HEK293 (cell line): ENCODE results near the gene SNCG.

Source experiments
- CTCF ChIA-PET: fragments of 350-600 bp; formaldehyde crosslinking; extraction: SDS; loops from one replicate; lab custom pipeline; 2021; ENCODE audit warnings: antibody characterized with exemption; lab: Yijun Ruan, JAX
- POLR2A ChIA-PET: fragments of 300-600 bp; formaldehyde crosslinking; extraction: SDS; loops from one replicate; lab custom pipeline; 2020; ENCODE audit warnings: antibody characterized with exemption, inconsistent platforms; lab: Yijun Ruan, JAX
- H3K27ac ChIP-seq: fragments of 200-500 bp; sonication (Bioruptor generic); 2 replicates; pipeline ENCODE4 v1.5.1; 2014; ENCODE audit warnings: low read depth, low read length, control low read depth, inconsistent platforms; ENCODE audit errors: extremely low read depth
- H3K36me3 ChIP-seq, 2 experiments: fragments of 200-500 bp in 1 of 2; sonication (Bioruptor generic) in 1 of 2; 1 replicate in 1 of 2; 2 replicates in 1 of 2; pipeline ENCODE4 v1.5.1; 2014 to 2017; ENCODE audit warnings: inconsistent platforms in 2 of 2, low read length in 2 of 2; ENCODE audit not compliant: control insufficient read depth in 2 of 2, insufficient read depth in 1 of 2
- H3K4me1 ChIP-seq: fragments of 200-500 bp; sonication (Bioruptor generic); 2 replicates; pipeline ENCODE4 v1.5.1; 2014; ENCODE audit warnings: mild to moderate bottlenecking, low read length, inconsistent platforms; ENCODE audit not compliant: control insufficient read depth, insufficient read depth
- H3K4me3 ChIP-seq: 2 replicates; pipeline ENCODE4 v1.5.1; 2011; ENCODE audit warnings: low read depth, mild to moderate bottlenecking, control low read depth, low read length, moderate library complexity
- H3K9me3 ChIP-seq: fragments of 200-500 bp; sonication (Bioruptor generic); 2 replicates; pipeline ENCODE4 v1.5.1; 2014; ENCODE audit warnings: low read depth, low read length, inconsistent platforms; ENCODE audit not compliant: control insufficient read depth, insufficient read depth
- INSM2 ChIP-seq: fragments of 450-650 bp; formaldehyde crosslinking; IDR thresholded peaks from 2 replicates; pipeline ENCODE4 v1.5.1; 2016; ENCODE audit warnings: missing biosample characterization, missing genetic modification characterization
- KLF8 ChIP-seq: fragments of 450-650 bp; formaldehyde crosslinking; IDR thresholded peaks from 2 replicates; pipeline ENCODE4 v1.5.1; 2016; ENCODE audit warnings: missing biosample characterization, missing genetic modification characterization
- OSR2 ChIP-seq: fragments of 450-650 bp; formaldehyde crosslinking; IDR thresholded peaks from 2 replicates; pipeline ENCODE4 v1.5.1; 2016; ENCODE audit warnings: missing biosample characterization, missing genetic modification characterization
- PATZ1 ChIP-seq: fragments of 450-650 bp; formaldehyde crosslinking; IDR thresholded peaks from 2 replicates; pipeline ENCODE4 v1.5.1; 2016; ENCODE audit warnings: missing biosample characterization, missing genetic modification characterization
- ZBTB7A ChIP-seq: fragments of 450-650 bp; formaldehyde crosslinking; IDR thresholded peaks from 2 replicates; pipeline ENCODE4 v1.5.1; 2016; ENCODE audit warnings: low read depth, missing biosample characterization, missing genetic modification characterization
- ZFHX2 ChIP-seq: fragments of 450-650 bp; formaldehyde crosslinking; conservative IDR thresholded peaks from 2 replicates; pipeline ENCODE4 v1.5.1; 2016; ENCODE audit warnings: missing biosample characterization, missing genetic modification characterization
- ZFP3 ChIP-seq: fragments of 450-650 bp; formaldehyde crosslinking; IDR thresholded peaks from 2 replicates; pipeline ENCODE4 v1.5.1; 2016; ENCODE audit warnings: low read depth, missing biosample characterization, missing genetic modification characterization
- ZNF18 ChIP-seq: fragments of 450-650 bp; formaldehyde crosslinking; IDR thresholded peaks from 2 replicates; pipeline ENCODE4 v1.5.1; 2016; ENCODE audit warnings: missing biosample characterization, missing genetic modification characterization
- ZNF48 ChIP-seq: fragments of 450-650 bp; formaldehyde crosslinking; IDR thresholded peaks from 2 replicates; pipeline ENCODE4 v1.5.1; 2016; ENCODE audit warnings: missing biosample characterization, missing genetic modification characterization
- ZNF529 ChIP-seq: fragments of 450-650 bp; formaldehyde crosslinking; IDR thresholded peaks from 2 replicates; pipeline ENCODE4 v1.5.1; 2017; ENCODE audit warnings: missing genetic modification characterization, missing biosample characterization; ENCODE audit not compliant: insufficient replicate concordance
- ZNF571 ChIP-seq: fragments of 450-650 bp; formaldehyde crosslinking; IDR thresholded peaks from 2 replicates; pipeline ENCODE4 v1.5.0; 2017; ENCODE audit warnings: missing biosample characterization, missing genetic modification characterization
- ZNF580 ChIP-seq: fragments of 450-650 bp; formaldehyde crosslinking; IDR thresholded peaks from 2 replicates; pipeline ENCODE4 v1.5.1; 2016; ENCODE audit warnings: missing biosample characterization, missing genetic modification characterization
- ZNF791 ChIP-seq: fragments of 450-650 bp; formaldehyde crosslinking; IDR thresholded peaks from 2 replicates; pipeline ENCODE4 v1.5.1; 2016; ENCODE audit warnings: missing biosample characterization, missing genetic modification characterization
- ZNF792 ChIP-seq: fragments of 450-650 bp; formaldehyde crosslinking; IDR thresholded peaks from 2 replicates; pipeline ENCODE4 v1.5.1; 2016; ENCODE audit warnings: missing biosample characterization, missing genetic modification characterization
- ZNF843 ChIP-seq: fragments of 450-650 bp; formaldehyde crosslinking; IDR thresholded peaks from 2 replicates; pipeline ENCODE4 v1.5.1; 2016; ENCODE audit warnings: missing biosample characterization, missing genetic modification characterization
- TF ChIP-seq, protein P1 (sequence below): fragments of 450-650 bp; formaldehyde crosslinking; IDR thresholded peaks from 2 replicates; pipeline ENCODE4 v1.5.1; 2016; ENCODE audit warnings: missing biosample characterization, missing genetic modification characterization
- TF ChIP-seq, protein P2 (sequence below): fragments of 450-650 bp; formaldehyde crosslinking; IDR thresholded peaks from 2 replicates; pipeline ENCODE4; 2016; ENCODE audit warnings: missing biosample characterization, missing genetic modification characterization
- TF ChIP-seq, protein P3 (sequence below): fragments of 450-650 bp; formaldehyde crosslinking; conservative IDR thresholded peaks from 2 replicates; pipeline ENCODE4 v1.5.1; 2016; ENCODE audit warnings: low read depth, missing biosample characterization, missing genetic modification characterization
- TF ChIP-seq, protein P4 (sequence below): fragments of 450-650 bp; formaldehyde crosslinking; IDR thresholded peaks from 2 replicates; pipeline ENCODE4 v1.5.1; 2017; ENCODE audit warnings: missing biosample characterization, missing genetic modification characterization

The SNCG gene

DNA sequence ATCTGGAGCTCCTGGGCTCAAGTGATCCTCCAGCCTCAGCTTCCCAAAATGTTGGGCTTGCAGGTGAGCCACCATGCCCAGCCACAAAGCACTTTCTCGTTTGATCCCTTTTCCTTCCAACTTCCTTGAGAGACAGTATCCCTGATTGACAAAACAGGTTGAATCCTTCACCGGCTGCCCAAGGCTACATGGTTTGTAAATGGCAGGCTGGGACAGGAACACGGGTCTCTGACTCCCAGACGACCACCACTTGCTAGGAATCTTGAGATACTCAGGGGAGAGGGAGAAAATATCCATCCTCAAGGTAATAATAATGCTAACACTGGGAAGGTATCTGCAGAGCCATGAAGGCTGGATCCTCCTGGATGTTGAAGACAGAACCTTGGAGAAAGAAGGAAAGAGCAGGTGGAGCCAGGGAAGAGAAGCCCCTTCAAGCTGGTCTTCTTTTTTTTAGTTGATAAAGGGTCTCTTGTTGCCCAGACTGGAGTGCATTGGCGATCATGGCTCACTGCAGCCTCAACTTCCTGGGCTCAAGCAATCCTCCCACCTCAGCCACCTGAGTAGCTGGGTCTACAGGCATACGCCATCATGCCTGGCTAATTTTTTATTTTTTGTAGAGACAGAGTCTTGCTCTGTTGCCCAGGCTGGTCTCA is 20.8 kb upstream of the SNCG start:
- TF ChIP-seq ZFP3 (no peak), KLF8 (tag by site-specific recombination) (no peak), ZNF580 (tag by site-specific recombination) (no peak), ZBTB7A (tag by site-specific recombination) (no peak), ZNF791 (tag by site-specific recombination) (no peak), ZNF571 (tag by site-specific recombination) (no peak), ZNF48 (tag by site-specific recombination) (no peak), ZNF18 (no peak), ZNF843 (tag by site-specific recombination) (no peak), ZFHX2 (no peak), ZNF529 (tag by site-specific recombination) (no peak), OSR2 (no peak)
- TF ChIP-seq, protein P1, sequence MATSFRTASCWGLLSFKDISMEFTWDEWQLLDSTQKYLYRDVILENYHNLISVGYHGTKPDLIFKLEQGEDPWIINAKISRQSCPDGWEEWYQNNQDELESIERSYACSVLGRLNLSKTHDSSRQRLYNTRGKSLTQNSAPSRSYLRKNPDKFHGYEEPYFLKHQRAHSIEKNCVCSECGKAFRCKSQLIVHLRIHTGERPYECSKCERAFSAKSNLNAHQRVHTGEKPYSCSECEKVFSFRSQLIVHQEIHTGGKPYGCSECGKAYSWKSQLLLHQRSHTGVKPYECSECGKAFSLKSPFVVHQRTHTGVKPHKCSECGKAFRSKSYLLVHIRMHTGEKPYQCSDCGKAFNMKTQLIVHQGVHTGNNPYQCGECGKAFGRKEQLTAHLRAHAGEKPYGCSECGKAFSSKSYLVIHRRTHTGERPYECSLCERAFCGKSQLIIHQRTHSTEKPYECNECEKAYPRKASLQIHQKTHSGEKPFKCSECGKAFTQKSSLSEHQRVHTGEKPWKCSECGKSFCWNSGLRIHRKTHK (tag by site-specific recombination), result no peak
- TF ChIP-seq, protein P2, sequence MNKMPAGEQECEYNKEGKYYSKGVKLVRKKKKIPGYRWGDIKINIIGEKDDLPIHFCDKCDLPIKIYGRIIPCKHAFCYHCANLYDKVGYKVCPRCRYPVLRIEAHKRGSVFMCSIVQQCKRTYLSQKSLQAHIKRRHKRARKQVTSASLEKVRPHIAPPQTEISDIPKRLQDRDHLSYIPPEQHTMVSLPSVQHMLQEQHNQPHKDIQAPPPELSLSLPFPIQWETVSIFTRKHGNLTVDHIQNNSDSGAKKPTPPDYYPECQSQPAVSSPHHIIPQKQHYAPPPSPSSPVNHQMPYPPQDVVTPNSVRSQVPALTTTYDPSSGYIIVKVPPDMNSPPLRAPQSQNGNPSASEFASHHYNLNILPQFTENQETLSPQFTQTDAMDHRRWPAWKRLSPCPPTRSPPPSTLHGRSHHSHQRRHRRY (tag by site-specific recombination), result no peak
- TF ChIP-seq, protein P3, sequence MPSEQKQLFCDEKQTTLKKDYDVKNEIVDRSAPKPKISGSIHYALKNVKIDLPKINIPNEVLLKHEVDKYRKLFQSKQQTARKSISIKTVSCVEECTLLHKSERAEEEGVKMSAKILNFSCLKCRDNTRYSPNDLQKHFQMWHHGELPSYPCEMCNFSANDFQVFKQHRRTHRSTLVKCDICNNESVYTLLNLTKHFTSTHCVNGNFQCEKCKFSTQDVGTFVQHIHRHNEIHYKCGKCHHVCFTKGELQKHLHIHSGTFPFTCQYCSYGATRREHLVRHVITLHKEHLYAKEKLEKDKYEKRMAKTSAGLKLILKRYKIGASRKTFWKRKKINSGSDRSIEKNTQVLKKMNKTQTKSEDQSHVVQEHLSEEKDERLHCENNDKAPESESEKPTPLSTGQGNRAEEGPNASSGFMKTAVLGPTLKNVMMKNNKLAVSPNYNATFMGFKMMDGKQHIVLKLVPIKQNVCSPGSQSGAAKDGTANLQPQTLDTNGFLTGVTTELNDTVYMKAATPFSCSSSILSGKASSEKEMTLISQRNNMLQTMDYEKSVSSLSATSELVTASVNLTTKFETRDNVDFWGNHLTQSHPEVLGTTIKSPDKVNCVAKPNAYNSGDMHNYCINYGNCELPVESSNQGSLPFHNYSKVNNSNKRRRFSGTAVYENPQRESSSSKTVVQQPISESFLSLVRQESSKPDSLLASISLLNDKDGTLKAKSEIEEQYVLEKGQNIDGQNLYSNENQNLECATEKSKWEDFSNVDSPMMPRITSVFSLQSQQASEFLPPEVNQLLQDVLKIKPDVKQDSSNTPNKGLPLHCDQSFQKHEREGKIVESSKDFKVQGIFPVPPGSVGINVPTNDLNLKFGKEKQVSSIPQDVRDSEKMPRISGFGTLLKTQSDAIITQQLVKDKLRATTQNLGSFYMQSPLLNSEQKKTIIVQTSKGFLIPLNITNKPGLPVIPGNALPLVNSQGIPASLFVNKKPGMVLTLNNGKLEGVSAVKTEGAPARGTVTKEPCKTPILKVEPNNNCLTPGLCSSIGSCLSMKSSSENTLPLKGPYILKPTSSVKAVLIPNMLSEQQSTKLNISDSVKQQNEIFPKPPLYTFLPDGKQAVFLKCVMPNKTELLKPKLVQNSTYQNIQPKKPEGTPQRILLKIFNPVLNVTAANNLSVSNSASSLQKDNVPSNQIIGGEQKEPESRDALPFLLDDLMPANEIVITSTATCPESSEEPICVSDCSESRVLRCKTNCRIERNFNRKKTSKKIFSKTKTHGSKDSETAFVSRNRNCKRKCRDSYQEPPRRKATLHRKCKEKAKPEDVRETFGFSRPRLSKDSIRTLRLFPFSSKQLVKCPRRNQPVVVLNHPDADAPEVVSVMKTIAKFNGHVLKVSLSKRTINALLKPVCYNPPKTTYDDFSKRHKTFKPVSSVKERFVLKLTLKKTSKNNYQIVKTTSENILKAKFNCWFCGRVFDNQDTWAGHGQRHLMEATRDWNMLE, result no peak
- no peaks in the 10 kb centered on the region for H3K36me3 ChIP-seq
- ChIA-PET POLR2A (interaction anchor here (0.7 kb wide), 1 partner anchor 11 kb away, joined by 3 read pairs; no protein-coding TSS in a partner anchor), CTCF (interaction anchor here (0.5 to 3.3 kb wide), 9 partner anchors 9 to 400 kb away, joined by 3 to 23 read pairs (median 5); partner anchors contain the start of genes MMRN2 and SNCG)
- no peak overlapping the region for H3K4me3 ChIP-seq
- no peaks in the 10 kb centered on the region for H3K9me3 ChIP-seq
- no peak overlapping the region for H3K27ac ChIP-seq
- no peaks in the 10 kb centered on the region for H3K4me1 ChIP-seq

DNA sequence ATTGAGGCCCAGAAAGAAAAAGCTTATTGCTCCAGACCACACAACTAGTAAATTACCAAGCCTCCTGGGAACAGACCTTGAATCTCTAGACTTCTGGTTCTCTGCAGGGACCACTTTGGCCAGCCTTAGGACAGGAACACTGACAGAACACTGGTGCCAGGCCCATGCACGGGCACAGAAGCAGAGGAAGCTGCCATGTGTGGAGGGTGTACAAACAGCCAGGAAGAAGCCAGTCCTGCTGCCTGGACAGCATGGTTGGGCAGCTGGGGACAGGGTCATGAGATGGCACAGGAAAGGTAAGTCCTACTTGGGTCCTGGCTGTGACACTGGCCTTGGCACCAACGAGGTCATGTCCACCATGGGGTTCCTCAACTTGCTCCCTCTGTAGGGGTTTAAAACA is 20.1 kb upstream of the SNCG start:
- Histone ChIP-seq H3K36me3 (no peaks in the 10 kb centered on the region), H3K27ac (no peak overlapping the region), H3K4me1 (no peaks in the 10 kb centered on the region), H3K4me3 (no peak overlapping the region), H3K9me3 (no peaks in the 10 kb centered on the region)
- CTCF ChIA-PET, result interaction anchor here (0.6 to 3.3 kb wide), 14 partner anchors 8 to 538 kb away, joined by 3 to 23 read pairs (median 6); partner anchors contain the start of genes MMRN2 and SNCG
- POLR2A ChIA-PET, result no interaction called here
- TF ChIP-seq, protein P4, sequence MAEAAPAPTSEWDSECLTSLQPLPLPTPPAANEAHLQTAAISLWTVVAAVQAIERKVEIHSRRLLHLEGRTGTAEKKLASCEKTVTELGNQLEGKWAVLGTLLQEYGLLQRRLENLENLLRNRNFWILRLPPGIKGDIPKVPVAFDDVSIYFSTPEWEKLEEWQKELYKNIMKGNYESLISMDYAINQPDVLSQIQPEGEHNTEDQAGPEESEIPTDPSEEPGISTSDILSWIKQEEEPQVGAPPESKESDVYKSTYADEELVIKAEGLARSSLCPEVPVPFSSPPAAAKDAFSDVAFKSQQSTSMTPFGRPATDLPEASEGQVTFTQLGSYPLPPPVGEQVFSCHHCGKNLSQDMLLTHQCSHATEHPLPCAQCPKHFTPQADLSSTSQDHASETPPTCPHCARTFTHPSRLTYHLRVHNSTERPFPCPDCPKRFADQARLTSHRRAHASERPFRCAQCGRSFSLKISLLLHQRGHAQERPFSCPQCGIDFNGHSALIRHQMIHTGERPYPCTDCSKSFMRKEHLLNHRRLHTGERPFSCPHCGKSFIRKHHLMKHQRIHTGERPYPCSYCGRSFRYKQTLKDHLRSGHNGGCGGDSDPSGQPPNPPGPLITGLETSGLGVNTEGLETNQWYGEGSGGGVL, result no peak
- TF ChIP-seq PATZ1 (tag by site-specific recombination) (no peak), INSM2 (tag by site-specific recombination) (no peak), ZNF792 (no peak)
